HK-2 (cell line): ENCODE measurements around the gene PRAC1.

ENCODE experiments used
- DNase-seq: peaks from one replicate; pipeline ENCODE4 v3.0.0-alpha.2; 2018; ENCODE audit not compliant: unreplicated experiment

The PRAC1 gene

GRCh38 chr17:48704361-48705248 lies 17.7 kb downstream of the PRAC1 start:
- no peak for DNase-seq

- no peak for DNase-seq
Measured at GRCh38 chr17:48701864-48702532, 20.3 kb downstream of the PRAC1 start.

GRCh38 chr17:48693178-48693577 lies 29.1 kb downstream of the PRAC1 start:
- DNase-seq: no peak

GRCh38 chr17:48692049-48692448 lies 30.3 kb downstream of the PRAC1 start:
- no peak for DNase-seq

DNA sequence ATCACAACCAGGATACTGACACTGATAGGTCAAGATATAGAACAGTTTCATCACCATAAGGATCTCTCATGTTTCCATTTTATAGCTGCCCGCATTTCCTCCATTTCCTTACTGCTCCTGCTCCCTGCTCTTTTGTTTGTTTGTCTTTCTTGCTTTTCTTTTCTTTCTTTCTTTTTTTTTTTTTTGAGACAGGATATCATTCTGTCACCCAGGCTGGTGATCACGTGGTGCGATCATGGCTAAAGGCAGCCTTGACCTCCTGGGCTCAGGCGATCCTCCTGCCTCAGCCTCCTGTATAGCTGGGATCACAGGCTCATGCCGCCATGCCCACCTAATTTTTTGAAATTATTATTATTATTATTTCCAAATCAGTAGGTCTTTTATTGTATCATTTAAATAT lies 31.7 kb downstream of the PRAC1 start:
- no peak for DNase-seq

- no peak for DNase-seq
Measured at GRCh38 chr17:48681609-48682008, 40.7 kb downstream of the PRAC1 start.

DNA sequence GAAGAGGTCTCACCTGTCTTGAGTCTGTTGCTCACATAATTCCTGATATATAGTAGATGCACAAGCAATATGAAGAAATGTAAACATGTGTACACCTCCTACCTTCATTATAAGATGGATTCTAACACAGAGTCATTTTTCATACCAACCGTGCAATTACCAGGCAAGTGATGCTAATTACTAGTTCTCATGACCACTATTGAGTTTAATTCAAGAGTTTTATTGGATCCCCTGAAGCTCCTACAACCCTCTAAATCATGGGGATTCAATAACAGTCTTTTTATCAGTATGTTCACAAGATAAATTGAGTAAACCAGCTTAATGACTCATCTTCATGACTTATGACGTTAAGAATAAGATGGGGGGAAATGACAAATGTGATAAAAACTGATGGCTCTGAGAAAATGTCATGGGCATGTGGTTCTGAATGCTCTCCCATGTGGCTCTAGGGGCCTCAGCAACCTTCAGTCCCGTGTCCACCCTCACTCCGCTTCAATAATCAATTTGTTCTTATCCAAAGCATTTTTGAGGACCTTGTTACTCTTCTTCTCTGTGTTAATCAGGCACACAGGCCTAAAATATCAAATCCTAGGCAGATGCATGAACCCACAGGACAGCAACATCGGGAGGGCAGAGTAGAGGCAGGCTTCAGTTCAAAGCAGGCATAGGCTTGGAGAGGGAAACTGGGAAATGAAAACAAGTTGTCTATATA lies 42.8 kb downstream of the PRAC1 start:
- DNase-seq: no peak

DNA sequence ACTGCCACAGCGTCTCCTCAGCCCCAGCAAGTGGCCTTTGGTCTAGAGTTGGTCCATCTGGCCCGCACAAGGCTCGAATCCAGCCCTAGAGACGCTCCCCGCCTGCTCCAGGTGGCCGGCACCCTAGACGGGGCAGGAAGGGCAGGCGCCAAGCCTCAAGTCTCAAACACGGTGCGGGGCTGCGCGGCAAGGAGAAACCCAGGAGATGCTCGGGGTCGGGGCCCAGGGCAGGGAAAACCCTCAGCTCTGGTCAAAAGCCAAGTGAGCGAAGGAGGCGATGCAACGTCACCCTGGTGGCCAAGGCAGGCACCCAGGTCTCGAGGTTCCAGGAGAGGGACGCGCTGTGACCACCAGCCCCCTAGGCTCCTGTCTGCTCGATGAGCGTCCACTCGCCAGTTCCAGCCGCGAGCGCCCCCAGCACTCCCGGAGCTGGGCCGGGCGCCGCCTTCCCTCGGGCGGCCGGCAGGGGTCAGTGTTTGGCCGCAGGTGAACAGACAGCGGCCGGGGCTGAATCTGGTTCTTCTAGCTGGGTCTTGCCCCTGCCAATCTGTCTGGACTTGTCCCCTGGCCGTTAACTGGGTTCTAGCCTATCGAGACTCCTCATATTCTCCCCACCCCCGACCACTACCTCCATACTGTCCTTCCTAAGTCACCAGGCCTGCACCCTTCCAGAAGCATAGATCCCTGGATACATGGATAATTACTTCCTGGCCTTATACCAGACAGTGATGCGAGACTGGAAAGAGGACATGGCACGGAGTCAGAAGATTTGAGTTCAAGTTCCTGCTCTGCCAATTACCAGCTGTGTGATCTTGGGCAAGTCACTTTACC lies 44.0 kb downstream of the PRAC1 start:
- DNase-seq: no peak

- DNase-seq: no peak
Measured at GRCh38 chr17:48676963-48677558, 45.3 kb downstream of the PRAC1 start.

DNA sequence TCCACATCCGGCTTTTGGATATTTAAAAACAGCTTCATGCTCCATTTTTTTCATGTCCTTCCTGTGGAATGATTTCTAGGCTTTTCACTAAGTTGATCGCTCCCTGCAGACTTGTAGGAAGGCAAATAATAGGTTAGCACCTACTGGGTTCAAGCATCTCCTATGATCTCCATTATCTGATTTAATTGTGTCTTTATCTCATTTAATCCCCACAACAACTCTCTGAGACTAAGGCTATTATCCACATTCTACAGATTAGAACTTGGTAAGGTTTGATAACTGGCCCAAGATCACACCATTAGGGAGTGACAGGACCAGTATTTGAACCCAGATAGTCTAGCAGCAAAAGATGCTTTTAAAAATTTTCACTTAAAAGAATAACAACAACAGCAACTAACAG lies 50.0 kb downstream of the PRAC1 start:
- no peak for DNase-seq
